Ovary (tissue), 9 donors: ENCODE measurements around the gene TRIM46. TPM values are rescaled to one million over a fixed set of nuclear protein-coding genes. Genes with fewer than 3 reads are reported as not detected.
A peak's percentile ranks its signal among the peaks of the same experiment; 100 is the strongest.

Source experiments
- DNase-seq, 5 donors: peaks; one replicate each; pipeline ENCODE4 v3.0.0-alpha.2; 2019 to 2020
- H3K27ac ChIP-seq, 2 donors: fragments of 200-600 bp; one replicate each; pipeline versions ENCODE4 v1.5.1 to v1.8.0; 2019 to 2022
- H3K27me3 ChIP-seq: fragments of 200-600 bp; one replicate; pipeline ENCODE4 v1.8.0; 2022
- H3K36me3 ChIP-seq: fragments of 200-600 bp; sonication (generic); one replicate; pipeline ENCODE4 v1.5.1; 2019
- H3K4me1 ChIP-seq: one replicate; pipeline ENCODE4 v1.8.1; 2013; ENCODE audit warnings: mild to moderate bottlenecking, moderate library complexity; ENCODE audit not compliant: insufficient read depth
- H3K4me3 ChIP-seq: fragments of 200-600 bp; sonication (generic); one replicate; pipeline ENCODE4 v1.5.1; 2017
- H3K9me3 ChIP-seq, 2 donors: fragments of 200-600 bp in 1 of 2; sonication (generic) in 1 of 2; one replicate each; pipeline versions ENCODE4 v1.5.1 to v1.8.1; 2013 to 2019; ENCODE audit warnings: mild to moderate bottlenecking in 1 of 2, moderate library complexity in 1 of 2
- CTCF ChIP-seq, 3 donors: fragments of 450-650 bp in 2 of 3; fragments of 200-600 bp in 1 of 3; IDR thresholded peaks; one replicate each; pipeline versions ENCODE4 v1.5.1 to v1.8.0; 2016 to 2022; ENCODE audit warnings: antibody characterized with exemption in 3 of 3, mild to moderate bottlenecking in 1 of 3
- EP300 ChIP-seq: sonication (generic); formaldehyde crosslinking; IDR thresholded peaks from one replicate; pipeline ENCODE4 v1.6.1; 2017; ENCODE audit warnings: antibody characterized with exemption
- POLR2A ChIP-seq: fragments of 450-650 bp; IDR thresholded peaks from one replicate; pipeline ENCODE4 v1.6.1; 2017; ENCODE audit warnings: antibody characterized with exemption, mild to moderate bottlenecking, moderate library complexity
- WGBS, 3 donors: extraction: QIAGEN DNeasy Blood & Tissue Kit in 1 of 3; methylation state at CpG; one replicate each; pipeline versions ENCODE4 v1.1.5 to v1.1.7; 2013 to 2017; 5-methylcytosine and 5-hydroxymethylcytosine counted together
- intact Hi-C, 4 donors: fragments of 100-400 bp; cut with DNase I; formaldehyde crosslinking; loops; one replicate each; pipeline versions ENCODE4 v1.11.0 to v1.15.1; 2022 to 2023
- polyA plus RNA-seq, 2 donors: library from polyadenylated mRNA; stranded (reverse); fragments of 200-250 nt in 1 of 2; fragments of 350-450 nt in 1 of 2; fragmentation: Illumina TruSeq in 1 of 2; extraction: RNeasy Lipid Tissue Mini Kit (QIAGEN cat#74804) in 1 of 2; gene quantifications; one replicate each; pipeline ENCODE4 v1.2.3, GENCODE V29; 2013 to 2014
- total RNA-seq, 7 donors: library from RNA; depleted of rRNA in 2 of 7; stranded (reverse); fragments of >200 nt in 2 of 7; fragmentation: NEBNext Ultra II Directional in 3 of 7; extraction: Animal tissue kit (Norgen Biotek cat#: 25700) in 3 of 7; gene quantifications; one replicate each; pipeline versions ENCODE4 v1.1.0 to v1.2.4, GENCODE V29; 2016 to 2023
- donor health status: DM: no; HTN: no; CAD: no; lungs with moderate emphysema.
- donor health status: DM: no; HTN: no; CAD: no.
- donor health status: Bipolar disorder and iron deficiency.
- donor health status: DM: yes; HTN: yes; CAD: no.
- donor health status: DM: no; HTN: no; CAD: no.
- donor health status: DM: yes; HTN: yes; CAD: no.

TRIM46 gene
- total and polyA plus RNA-seq, 9 donors, result 0.12 to 0.87 (median 0.29) TPM; not detected in 1

DNA sequence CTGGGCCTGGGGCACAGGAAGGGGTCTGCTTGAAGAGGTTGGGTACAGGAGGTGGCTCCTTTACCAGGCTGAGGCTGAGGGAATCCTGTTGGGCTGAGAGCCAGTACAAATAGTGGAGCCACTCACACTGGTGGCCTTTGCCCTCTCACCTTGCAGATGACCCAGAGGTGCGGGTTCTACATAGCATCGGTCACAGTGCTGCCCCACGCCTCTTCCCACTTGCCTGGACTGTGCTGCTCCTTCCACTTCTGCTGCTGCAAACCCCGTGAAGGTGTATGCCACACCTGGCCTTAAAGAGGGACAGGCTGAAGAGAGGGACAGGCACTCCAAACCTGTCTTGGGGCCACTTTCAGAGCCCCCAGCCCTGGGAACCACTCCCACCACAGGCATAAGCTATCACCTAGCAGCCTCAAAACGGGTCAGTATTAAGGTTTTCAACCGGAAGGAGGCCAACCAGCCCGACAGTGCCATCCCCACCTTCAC lies 39.8 kb upstream of the TRIM46 start:
- H3K9me3 ChIP-seq, result no peaks in the 10 kb centered on the region
- H3K27me3 ChIP-seq, result no peaks in the 10 kb centered on the region
- WGBS, 3 donors, result 80 to 92% (median 82%) methylated on average over 7 of the region's 7 CpGs
- no peak for DNase-seq
- peaks cover under 1% of the 10 kb centered on the region for H3K4me1 ChIP-seq
- H3K27ac ChIP-seq, result peak overlapping the region in 1 of 2 donors; percentile 87
- intact Hi-C loops, result no loop called here
- no peaks in the 10 kb centered on the region for H3K36me3 ChIP-seq
- no peak overlapping the region for H3K4me3 ChIP-seq
- no peak for TF ChIP-seq POLR2A
- no peak for TF ChIP-seq EP300
- no peak for TF ChIP-seq CTCF (IDR thresholded peaks at IDR 0.05)

- H3K27me3 ChIP-seq, result no peaks in the 10 kb centered on the region
- WGBS, 3 donors, result 45 to 53% (median 45%) methylated on average over 1 of the region's 1 CpG
- H3K27ac ChIP-seq, result peak overlapping the region; percentile 87 to 99
- no peaks in the 10 kb centered on the region for H3K36me3 ChIP-seq
- no peak overlapping the region for H3K4me3 ChIP-seq
- H3K4me1 ChIP-seq, result peaks cover 4% of the 10 kb centered on the region
- DNase-seq, result peak in 3 of 5 donors; percentile 38 to 48 (median 47)
- no peak for TF ChIP-seq CTCF (IDR thresholded peaks at IDR 0.05)
- TF ChIP-seq POLR2A, result no peak
- no peak for TF ChIP-seq EP300
- no peaks in the 10 kb centered on the region for H3K9me3 ChIP-seq
- intact Hi-C loops, result no loop called here
Measured at GRCh38 chr1:155134322-155134721, 39.3 kb upstream of the TRIM46 start.

DNA sequence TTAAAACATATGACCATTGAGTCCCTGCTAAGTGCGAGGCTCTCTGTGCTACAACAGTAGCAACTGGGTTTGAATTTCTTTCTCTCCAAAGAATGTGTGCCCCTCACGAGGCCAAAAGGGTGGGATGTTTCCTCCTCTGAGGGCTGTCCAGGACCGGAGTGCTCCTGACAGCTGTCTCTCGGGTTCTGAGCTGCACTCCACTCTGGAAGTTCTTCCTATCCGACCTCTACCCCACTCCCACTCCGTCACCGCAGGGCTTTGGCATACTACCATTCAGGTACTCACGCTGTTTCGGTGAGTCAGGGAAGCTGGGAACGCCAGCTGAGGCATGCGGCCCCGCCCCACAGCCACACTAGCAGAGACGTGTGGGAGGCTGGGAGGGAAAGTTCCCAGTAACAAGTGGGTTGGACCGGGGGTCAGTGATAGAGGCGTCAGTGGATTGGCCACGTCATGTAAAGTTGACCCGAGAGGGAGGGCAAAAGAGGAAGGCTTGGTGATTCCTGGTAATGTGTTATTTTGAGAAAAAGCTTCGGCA lies 38.7 kb upstream of the TRIM46 start:
- DNase-seq, result peak; percentile 87 to 95 (median 91)
- H3K9me3 ChIP-seq, result no peaks in the 10 kb centered on the region
- intact Hi-C loops, result loop anchor here in 1 of 4 donors (5.0 kb wide), 1 partner anchor 37 kb away; the partner anchor contains the start of genes KRTCAP2 and TRIM46
- H3K4me1 ChIP-seq, result peaks cover 4% of the 10 kb centered on the region
- H3K4me3 ChIP-seq, result peak overlapping the region; percentile 72
- H3K27me3 ChIP-seq, result no peaks in the 10 kb centered on the region
- no peaks in the 10 kb centered on the region for H3K36me3 ChIP-seq
- WGBS, 3 donors, result 0 to 2% (median 1%) methylated on average over 18 of the region's 18 CpGs
- peak overlapping the region; percentile 87 to 99 for H3K27ac ChIP-seq
- peak; percentile 86 for TF ChIP-seq EP300
- TF ChIP-seq CTCF (IDR thresholded peaks at IDR 0.05), result no peak
- peak; percentile 8 for TF ChIP-seq POLR2A

- TF ChIP-seq CTCF (IDR thresholded peaks at IDR 0.05), result peak; percentile 42 to 86 (median 72)
- TF ChIP-seq EP300, result no peak
- TF ChIP-seq POLR2A, result peak; percentile 94
- 0 to 1% (median 0%) methylated on average over 46 to 52 of the region's 52 CpGs for WGBS, 3 donors
- intact Hi-C loops, result loop anchor here in 1 of 4 donors (5.0 kb wide), 1 partner anchor 37 kb away; the partner anchor contains the start of genes KRTCAP2 and TRIM46
- H3K36me3 ChIP-seq, result no peaks in the 10 kb centered on the region
- H3K27me3 ChIP-seq, result no peaks in the 10 kb centered on the region
- H3K27ac ChIP-seq, result peak within 1 kb of the TSS; percentile 87 to 99
- peak within 1 kb of the TSS; percentile 72 for H3K4me3 ChIP-seq
- H3K9me3 ChIP-seq, result no peaks in the 10 kb centered on the region
- H3K4me1 ChIP-seq, result peaks cover 5% of the 10 kb centered on the region
- DNase-seq, result peak; percentile 94 to 98 (median 95)
Measured at GRCh38 chr1:155135415-155136028, 38.1 kb upstream of the TRIM46 start, which contains the start of gene SLC50A1. Gene SLC50A1, plus strand, starts transcription at chr1:155135852. Its CDS starts 60 bp downstream, at chr1:155135912.
